H9 (cell line): ENCODE data around the gene GRB14. TPM values are rescaled to one million over a fixed set of nuclear protein-coding genes. Genes with fewer than 3 reads are reported as not detected.

Source experiments
- DNase-seq: peaks from one replicate; pipeline ENCODE4 v3.0.0-alpha.2; 2017
- H2AFZ ChIP-seq: one replicate; pipeline ENCODE4 v1.6.1; 2013; ENCODE audit warnings: mild to moderate bottlenecking, low read length, control low read depth, moderate library complexity
- H2AK5ac ChIP-seq: 2 replicates; pipeline ENCODE4 v1.6.1; 2013; ENCODE audit warnings: low read length, control low read depth, mixed read lengths; ENCODE audit not compliant: insufficient read length
- H2BK120ac ChIP-seq: one replicate; pipeline ENCODE4 v1.6.1; 2013; ENCODE audit warnings: low read depth, mild to moderate bottlenecking, low read length, control low read depth, inconsistent platforms; ENCODE audit not compliant: poor library complexity, severe bottlenecking
- H2BK12ac ChIP-seq: 2 replicates; pipeline ENCODE4 v1.6.1; 2013; ENCODE audit warnings: low read length, control low read depth, mixed read lengths, low read depth; ENCODE audit not compliant: insufficient read length
- H2BK15ac ChIP-seq: 2 replicates; pipeline ENCODE4 v1.6.1; 2013; ENCODE audit warnings: low read depth, low read length, control low read depth
- H2BK20ac ChIP-seq: one replicate; pipeline ENCODE4 v1.6.1; 2013; ENCODE audit warnings: low read depth, mild to moderate bottlenecking, low read length, control low read depth, inconsistent platforms; ENCODE audit not compliant: poor library complexity, severe bottlenecking
- H2BK5ac ChIP-seq: 2 replicates; pipeline ENCODE4 v1.6.1; 2013; ENCODE audit warnings: low read length, control low read depth, mixed read lengths; ENCODE audit not compliant: insufficient read length
- H3K14ac ChIP-seq: 2 replicates; pipeline ENCODE4 v1.6.1; 2013; ENCODE audit warnings: low read length, control low read depth; ENCODE audit not compliant: insufficient read depth
- H3K18ac ChIP-seq: 2 replicates; pipeline ENCODE4 v1.6.1; 2013; ENCODE audit warnings: low read depth, mild to moderate bottlenecking, mixed read lengths, low read length, control low read depth; ENCODE audit not compliant: insufficient read length
- H3K23ac ChIP-seq: 2 replicates; pipeline ENCODE4 v1.6.1; 2013; ENCODE audit warnings: low read length, control low read depth, mixed read lengths, low read depth; ENCODE audit not compliant: insufficient read length
- H3K23me2 ChIP-seq: 2 replicates; pipeline ENCODE4 v1.6.1; 2013; ENCODE audit warnings: low read depth, mild to moderate bottlenecking, mixed read lengths, low read length, control low read depth; ENCODE audit not compliant: insufficient read length, poor library complexity, severe bottlenecking
- H3K27ac ChIP-seq: 2 replicates; pipeline ENCODE4 v1.5.1; 2013; ENCODE audit warnings: low read length, control low read depth, mixed read lengths, low read depth; ENCODE audit not compliant: insufficient read length
- H3K27me3 ChIP-seq: 2 replicates; pipeline ENCODE4 v1.6.1; 2013; ENCODE audit warnings: low read length, control low read depth, inconsistent platforms; ENCODE audit not compliant: insufficient read depth
- H3K4ac ChIP-seq: 2 replicates; pipeline ENCODE4 v1.6.1; 2013; ENCODE audit warnings: low read depth, mild to moderate bottlenecking, control low read depth, inconsistent platforms, low read length, moderate library complexity
- H3K4me1 ChIP-seq: 2 replicates; pipeline ENCODE4 v1.6.1; 2013; ENCODE audit warnings: low read length, control low read depth, inconsistent platforms; ENCODE audit not compliant: insufficient read depth
- H3K4me2 ChIP-seq: 2 replicates; pipeline ENCODE4 v1.6.1; 2013; ENCODE audit warnings: low read length, control low read depth, mixed read lengths; ENCODE audit not compliant: insufficient read length, insufficient read depth
- H3K56ac ChIP-seq: 2 replicates; pipeline ENCODE4 v1.6.1; 2013; ENCODE audit warnings: low read depth, mild to moderate bottlenecking, mixed read lengths, low read length, control low read depth; ENCODE audit not compliant: insufficient read length
- H3K79me1 ChIP-seq: 2 replicates; pipeline ENCODE4 v1.6.1; 2013; ENCODE audit warnings: low read depth, mild to moderate bottlenecking, moderate library complexity, low read length, control low read depth, inconsistent platforms; ENCODE audit not compliant: insufficient read depth, poor library complexity, severe bottlenecking
- H3K79me2 ChIP-seq: 2 replicates; pipeline ENCODE4 v1.6.1; 2013; ENCODE audit warnings: low read length, control low read depth, inconsistent platforms; ENCODE audit not compliant: insufficient read depth
- H3K9ac ChIP-seq: 2 replicates; pipeline ENCODE4 v1.6.1; 2013; ENCODE audit warnings: low read length, control low read depth, mixed read lengths; ENCODE audit not compliant: insufficient read length; ENCODE audit errors: extremely low read depth
- H3K9me3 ChIP-seq: one replicate; pipeline ENCODE4 v1.6.1; 2013; ENCODE audit warnings: low read depth, low read length, inconsistent platforms; ENCODE audit not compliant: control insufficient read depth
- H3T11ph ChIP-seq: one replicate; pipeline ENCODE4 v1.6.1; 2013; ENCODE audit warnings: mild to moderate bottlenecking, low read length, control low read depth, inconsistent platforms
- H4K20me1 ChIP-seq: one replicate; pipeline ENCODE4 v1.6.1; 2013; ENCODE audit not compliant: control insufficient read depth, insufficient read length, insufficient read depth
- H4K5ac ChIP-seq: 2 replicates; pipeline ENCODE4 v1.6.1; 2013; ENCODE audit warnings: low read depth, mild to moderate bottlenecking, mixed read lengths, low read length, control low read depth; ENCODE audit not compliant: insufficient read length
- H4K8ac ChIP-seq: replicated peaks from 2 replicates; pipeline ENCODE4 v1.6.1; 2013; ENCODE audit warnings: low read length, control low read depth, mixed read lengths, low read depth; ENCODE audit not compliant: insufficient read length
- H4K91ac ChIP-seq: 2 replicates; pipeline ENCODE4 v1.6.1; 2013; ENCODE audit warnings: low read depth, mild to moderate bottlenecking, moderate library complexity, mixed read lengths, low read length, control low read depth; ENCODE audit not compliant: insufficient read length
- H3K27ac Mint-ChIP-seq, 3 experiments: 2 replicates in 2 of 3; 3 replicates in 1 of 3; pipeline ENCODE4 v1.8.0; 2020 to 2021; ENCODE audit warnings: mixed read lengths in 3 of 3, mild to moderate bottlenecking in 1 of 3, moderate library complexity in 1 of 3
- H3K27me3 Mint-ChIP-seq: 2 replicates; pipeline ENCODE4 v1.8.0; 2021; ENCODE audit warnings: low read depth, mild to moderate bottlenecking, moderate library complexity, mixed read lengths
- H3K36me3 Mint-ChIP-seq, 3 experiments: 2 replicates in 2 of 3; 3 replicates in 1 of 3; pipeline ENCODE4 v1.8.0; 2020 to 2021; ENCODE audit warnings: low read depth in 3 of 3, mixed read lengths in 3 of 3; ENCODE audit not compliant: insufficient read depth in 1 of 3
- H3K4me1 Mint-ChIP-seq, 2 experiments: 2 replicates each; pipeline ENCODE4 v1.8.0; 2020; ENCODE audit warnings: mixed read lengths in 2 of 2
- H3K4me3 Mint-ChIP-seq, 2 experiments: 2 replicates in 1 of 2; 3 replicates in 1 of 2; pipeline ENCODE4 v1.8.0; 2020 to 2021; ENCODE audit warnings: mild to moderate bottlenecking in 2 of 2, mixed read lengths in 2 of 2, moderate library complexity in 1 of 2
- H3K9me3 Mint-ChIP-seq, 2 experiments: 2 replicates in 1 of 2; 3 replicates in 1 of 2; pipeline ENCODE4 v1.8.0; 2020; ENCODE audit warnings: mild to moderate bottlenecking in 2 of 2, mixed read lengths in 2 of 2, moderate library complexity in 1 of 2
- CTCF ChIP-seq: fragments of 200-600 bp; sonication (generic); conservative IDR thresholded peaks from 3 replicates; pipeline ENCODE4 v1.8.0; 2021; ENCODE audit warnings: antibody characterized with exemption, mild to moderate bottlenecking
- WGBS: extraction: QIAGEN DNeasy Blood & Tissue Kit; methylation state at CpG from one replicate; pipeline ENCODE4 v1.1.7; 2013; ENCODE audit warnings: missing lambda C conversion rate, low lambda C conversion rate, mixed read lengths; ENCODE audit not compliant: insufficient read length; ENCODE audit errors: extremely low coverage; 5-methylcytosine and 5-hydroxymethylcytosine counted together
- total RNA-seq: library from RNA; stranded (reverse); gene quantifications from 2 replicates; pipeline ENCODE4 v1.2.1, GENCODE V29; 2021

GRB14 gene
- total RNA-seq, 1 experiment from 2014 or later: 7.6 TPM

GRCh38 chr2:164545484-164545883 lies 75.8 kb downstream of the GRB14 start:
- Histone ChIP-seq H3K23me2 (no peaks in the 10 kb centered on the region), H4K8ac (no peak overlapping the region), H3K9me3 (no peaks in the 10 kb centered on the region), H2AFZ (no peak overlapping the region), H2BK15ac (no peak overlapping the region), H3K4ac (no peak overlapping the region), H4K5ac (no peak overlapping the region), H2BK5ac (no peak overlapping the region), H3T11ph (no peak overlapping the region), H4K91ac (no peak overlapping the region), H3K79me2 (0 out of 2 replicates have a peak, but pooled peaks cover 2% of the 10 kb centered on the region), H2BK20ac (no peak overlapping the region), H3K27ac (no peak overlapping the region), H2BK120ac (no peak overlapping the region), H4K20me1 (no peaks in the 10 kb centered on the region), H3K23ac (no peak overlapping the region), H2BK12ac (no peak overlapping the region), H3K27me3 (no peaks in the 10 kb centered on the region), H3K18ac (no peak overlapping the region), H3K9ac (no peak overlapping the region), H3K56ac (no peak overlapping the region), H3K4me2 (no peak overlapping the region), H3K4me1 (no peaks in the 10 kb centered on the region), H3K79me1 (no peaks in the 10 kb centered on the region), H2AK5ac (no peak overlapping the region), H3K14ac (no peak overlapping the region)
- DNase-seq: no peak
- Mint-ChIP-seq H3K9me3 (peaks cover 5 to 10% of the 10 kb centered on the region in 2 experiments), H3K36me3 (peaks cover 6 to 12% (median 8%) of the 10 kb centered on the region in 3 experiments; a peak in 6 of 7 replicates), H3K4me1 (no peaks in the 10 kb centered on the region), H3K27ac (no peak overlapping the region), H3K4me3 (no peak overlapping the region), H3K27me3 (no peaks in the 10 kb centered on the region)
- no peak for TF ChIP-seq CTCF
- WGBS: no CpG with 5 or more reads among the region's 5 CpGs
